ENCODE data around the gene BAZ2A.
"Not testable (repeated sequence)": the region's sequence is repeated elsewhere in the genome, so short reads cannot be mapped to it uniquely, and the experiment has no call there.

Gene BAZ2A

DNA sequence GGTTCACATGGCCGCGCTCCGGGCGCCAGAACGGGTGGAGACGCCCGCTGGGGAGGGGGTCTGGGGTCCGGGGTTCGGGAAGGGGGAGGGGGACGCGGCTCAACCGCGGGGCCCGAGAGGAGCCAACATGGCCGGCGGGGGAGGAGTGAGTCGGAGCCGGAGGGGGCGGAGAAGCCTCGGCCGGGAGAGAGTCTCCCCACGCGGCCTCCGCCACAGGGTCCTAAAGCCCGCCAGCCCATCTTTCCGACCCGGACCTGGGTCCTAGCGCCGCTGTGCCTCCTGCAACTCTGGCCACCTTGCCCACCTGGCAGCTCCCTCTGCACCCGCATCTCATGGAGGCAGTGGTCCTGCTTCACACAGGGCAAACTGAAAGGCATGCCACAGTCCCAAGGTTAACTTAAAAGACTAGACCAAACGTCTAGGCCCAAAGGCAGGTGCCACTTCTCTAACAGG, at the start of gene BAZ2A:
Gene BAZ2A (minus strand): TSS at position 147 of the 453 bp plus-strand sequence. CDS start 12,796 bp downstream, outside the sequence.
- peak; percentile 71 for DNase-seq (ENCODE audit: low read depth)

DNA sequence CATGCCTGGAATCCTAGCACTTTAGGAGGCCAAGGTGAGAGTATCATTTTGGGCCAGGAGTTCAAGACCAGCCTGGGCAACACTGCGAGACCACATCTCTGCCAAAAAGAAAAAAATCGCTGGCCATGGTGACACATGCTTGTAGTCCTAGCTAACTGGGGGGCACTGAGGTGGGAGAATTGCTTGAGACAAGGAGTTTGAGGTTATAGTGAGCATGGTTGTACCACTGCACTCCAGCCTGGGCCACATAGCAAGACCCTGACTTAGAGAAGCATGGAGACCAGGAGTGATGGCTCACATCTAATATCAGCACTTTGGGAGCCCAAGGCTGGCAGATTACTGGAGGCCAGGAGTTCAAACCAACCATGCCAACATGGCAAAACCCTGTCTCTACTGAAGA, 48.7 kb upstream of the BAZ2A start:
- DNase-seq (ENCODE audit: low read depth): no peak

DNA sequence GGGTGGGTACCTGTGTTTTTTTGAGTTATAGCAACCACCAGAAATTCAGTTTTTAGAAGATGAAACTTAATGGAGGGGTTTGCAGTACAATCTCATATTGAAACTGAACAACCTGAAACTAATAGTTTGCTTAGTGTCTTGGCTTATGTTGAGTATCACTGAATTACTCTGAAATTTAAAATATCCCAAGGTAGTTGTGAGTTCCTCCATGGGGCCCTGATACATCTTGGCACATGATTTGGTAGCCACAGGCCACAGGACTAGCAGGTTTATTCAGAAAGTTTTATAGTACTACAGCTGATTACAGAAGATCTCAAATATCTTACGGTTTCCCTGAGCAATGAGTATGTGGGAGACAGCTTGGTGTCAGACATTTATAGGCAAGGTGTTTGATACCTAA, 47.6 kb upstream of the BAZ2A start:
- DNase-seq (ENCODE audit: low read depth): no peak

DNA sequence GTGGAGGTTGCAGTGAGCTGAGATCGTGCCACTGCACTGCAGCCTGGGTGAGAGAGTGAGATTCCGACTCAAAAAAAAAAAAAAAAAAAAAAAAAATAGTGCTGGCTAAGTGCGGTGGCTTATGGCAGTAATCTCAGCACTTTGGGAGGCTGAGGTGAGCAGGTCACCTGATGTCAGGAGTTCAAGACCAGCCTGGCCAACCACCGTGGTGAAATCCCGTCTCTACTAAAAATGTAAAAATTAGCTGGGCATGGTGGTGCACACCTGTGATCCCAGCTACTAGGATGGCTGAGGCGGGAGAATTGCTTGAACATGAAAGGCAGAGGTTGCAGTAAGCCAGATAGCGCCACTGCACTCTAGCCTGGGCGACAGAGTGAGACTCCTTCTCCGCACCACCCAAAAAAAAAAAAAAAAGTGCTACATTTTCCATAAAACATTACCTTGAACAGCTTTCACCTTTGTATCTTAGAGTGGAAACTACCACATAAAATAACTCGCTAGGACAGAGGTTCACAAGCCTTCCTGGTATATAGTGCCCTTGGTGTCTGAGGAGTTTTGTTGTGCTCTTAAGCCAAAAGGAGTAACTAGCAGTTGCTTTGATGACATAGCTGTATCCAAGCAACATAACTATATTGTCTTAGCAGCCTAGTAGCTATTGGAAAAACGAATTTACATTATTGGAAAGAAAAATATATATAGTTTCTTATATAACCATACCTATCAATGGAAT, 46.9 kb upstream of the BAZ2A start:
- DNase-seq (ENCODE audit: low read depth): no peak

DNA sequence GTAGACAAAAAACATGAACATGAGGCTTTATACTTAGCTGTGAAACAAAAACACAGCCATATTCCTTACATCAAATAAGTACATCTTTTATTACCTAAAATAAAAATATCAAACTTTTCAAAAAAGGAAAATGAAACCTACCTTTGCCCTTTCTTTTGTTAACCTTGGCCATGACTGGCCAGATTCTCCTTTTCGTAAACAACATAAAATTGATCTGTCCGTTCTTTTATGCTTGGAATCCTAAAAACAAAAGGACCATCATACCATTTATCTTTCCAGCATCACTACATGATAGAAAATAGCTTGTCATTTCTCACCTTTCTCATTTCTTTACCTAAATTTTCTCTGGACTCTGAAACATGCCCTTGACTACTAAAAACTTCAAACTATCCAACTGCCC, 41.5 kb upstream of the BAZ2A start:
- DNase-seq (ENCODE audit: low read depth): no peak

DNA sequence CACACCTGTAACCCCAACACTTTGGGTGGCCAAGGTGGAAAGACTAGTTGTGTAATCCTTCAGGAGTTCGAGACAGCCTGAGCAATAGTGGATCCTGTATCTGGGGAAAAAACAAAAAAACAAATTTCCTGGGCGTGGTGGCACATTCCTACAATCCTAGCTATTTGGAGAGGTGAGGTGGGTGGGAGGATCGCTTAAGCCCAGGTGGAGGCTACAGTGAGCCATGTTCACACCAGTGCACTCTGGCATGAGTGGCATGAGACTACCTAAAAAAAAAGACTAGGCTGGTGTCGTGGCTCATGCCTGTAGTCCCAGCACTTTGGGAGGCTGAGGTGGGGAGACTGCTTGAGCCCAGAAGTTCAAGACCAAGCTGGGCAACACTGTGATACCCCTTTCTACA, 40.7 kb upstream of the BAZ2A start:
- no peak for DNase-seq (ENCODE audit: low read depth)

DNA sequence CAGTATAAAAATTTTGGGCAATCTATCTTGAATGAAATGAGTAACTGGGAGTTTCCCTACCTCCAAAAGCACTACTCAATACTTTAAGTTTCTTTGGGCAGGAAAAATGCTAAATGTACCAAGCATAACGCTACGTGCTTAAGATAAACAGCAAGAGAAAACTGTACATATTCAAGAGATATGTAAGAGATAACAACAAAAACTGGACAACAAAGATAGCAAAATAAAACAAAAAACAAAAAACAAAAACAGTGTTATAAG, 38.0 kb upstream of the BAZ2A start:
- no peak for DNase-seq (ENCODE audit: low read depth)

DNA sequence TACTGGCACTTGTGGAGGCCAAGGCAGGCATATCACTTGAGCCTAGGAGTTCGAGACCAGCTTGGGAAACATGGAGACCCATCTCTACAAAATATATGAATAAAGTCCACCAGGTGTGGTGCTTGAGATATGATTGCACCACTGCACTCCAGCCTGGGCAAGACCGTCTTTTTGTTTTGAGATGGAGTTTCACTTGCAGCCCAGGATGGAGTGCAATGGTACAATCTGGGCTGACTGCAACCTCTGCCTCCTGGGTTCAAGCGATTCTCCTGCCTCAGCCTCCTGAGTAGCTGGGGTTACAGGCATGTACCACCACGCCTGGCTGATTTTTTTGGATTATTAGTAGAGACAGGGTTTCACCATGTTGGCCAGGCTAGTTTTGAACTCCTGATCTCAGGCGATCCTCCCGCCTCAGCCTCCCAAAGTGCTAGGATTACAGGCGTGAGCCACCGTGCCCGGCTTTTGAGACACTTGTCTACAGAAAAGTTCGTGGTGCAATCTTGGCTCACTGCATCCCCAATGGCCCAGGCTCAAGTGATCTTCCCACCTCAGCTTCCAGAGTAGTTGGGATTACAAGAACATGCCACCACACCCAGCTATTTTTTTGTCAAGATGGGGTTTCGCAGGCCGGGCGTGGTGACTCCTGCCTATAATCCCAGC, 32.0 kb upstream of the BAZ2A start:
- DNase-seq (ENCODE audit: low read depth): no peak

DNA sequence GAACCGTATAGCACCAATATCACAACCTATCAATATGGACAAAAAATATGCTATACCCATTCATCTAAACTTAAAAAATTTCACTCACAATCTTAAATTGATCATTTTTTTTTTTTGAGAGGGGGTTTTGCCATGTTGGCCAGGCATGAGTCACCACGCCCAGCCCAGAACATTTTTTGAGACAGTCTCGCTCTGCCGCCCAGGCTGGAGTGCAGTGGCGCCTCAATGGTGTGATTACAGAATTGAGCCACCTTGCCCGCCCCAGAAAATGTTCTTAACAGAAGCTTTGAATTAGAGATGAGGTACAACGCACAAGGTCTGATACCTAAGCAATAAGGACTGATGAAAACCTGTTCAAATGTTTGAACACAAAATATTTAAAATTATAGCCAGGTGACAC, 31.4 kb upstream of the BAZ2A start:
- DNase-seq (ENCODE audit: low read depth): no peak

DNA sequence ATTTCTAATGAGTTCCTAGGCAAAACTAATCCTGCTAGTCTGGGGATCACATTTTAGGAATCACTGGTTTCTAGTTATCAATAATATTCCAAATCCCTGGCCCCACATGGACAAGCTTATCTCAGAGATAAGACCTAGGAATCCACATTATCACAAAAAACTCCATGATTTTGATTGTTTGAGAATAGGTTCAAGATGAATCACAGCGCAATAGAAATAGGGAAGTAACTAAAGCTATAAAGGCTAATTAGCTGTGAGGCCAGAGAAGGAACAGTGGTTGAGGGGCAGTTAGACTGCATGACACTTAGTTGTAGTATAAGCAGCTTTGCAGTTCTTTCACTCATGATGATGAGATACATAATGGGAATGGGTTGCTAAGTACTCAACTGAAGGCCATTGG, 28.8 kb upstream of the BAZ2A start:
- no peak for DNase-seq (ENCODE audit: low read depth)

DNA sequence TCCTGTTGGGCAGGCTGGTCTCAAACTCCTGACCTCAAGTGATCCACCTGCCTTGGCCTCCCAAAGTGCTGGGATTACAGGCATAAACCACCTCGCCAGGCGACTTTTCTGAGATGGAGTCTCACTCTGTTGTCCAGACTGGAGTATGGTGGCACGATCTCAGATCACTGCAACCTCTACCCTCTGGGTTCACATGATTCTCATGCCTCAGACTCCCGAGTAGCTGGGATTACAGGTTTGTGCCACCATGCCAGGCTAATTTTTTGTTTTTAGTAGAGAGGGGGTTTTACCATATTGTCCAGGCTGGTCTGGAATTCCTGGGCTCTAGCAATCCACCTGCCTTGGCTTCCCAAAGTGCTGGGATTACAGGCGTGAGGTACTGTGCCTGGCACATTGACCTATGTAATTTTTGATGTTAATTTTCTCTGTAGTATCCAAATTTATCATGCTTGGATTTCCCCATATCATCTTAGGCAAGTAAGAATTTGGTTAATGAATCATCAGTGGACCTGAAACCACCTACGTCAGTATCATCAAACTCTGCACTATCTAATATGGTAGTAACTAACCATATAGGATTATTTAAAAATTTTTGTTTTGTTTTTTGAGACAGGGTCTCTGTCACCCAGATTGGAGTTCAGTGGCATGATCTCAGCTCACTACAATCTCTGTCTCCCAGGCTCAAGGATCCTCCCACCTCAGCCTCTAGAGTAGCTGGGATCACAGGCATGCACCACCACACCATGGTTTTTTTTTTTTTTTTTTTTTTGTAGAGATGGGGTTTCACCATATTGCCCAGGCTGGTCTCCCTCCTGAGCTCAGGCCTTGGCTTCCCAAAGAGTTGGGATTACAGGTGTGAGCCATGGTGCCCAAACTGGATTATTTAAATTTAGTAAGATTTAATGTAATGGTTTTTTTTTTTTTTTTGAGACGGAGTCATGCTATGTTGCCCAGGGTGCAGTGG, 27.6 kb upstream of the BAZ2A start:
- DNase-seq (ENCODE audit: low read depth): no peak

DNA sequence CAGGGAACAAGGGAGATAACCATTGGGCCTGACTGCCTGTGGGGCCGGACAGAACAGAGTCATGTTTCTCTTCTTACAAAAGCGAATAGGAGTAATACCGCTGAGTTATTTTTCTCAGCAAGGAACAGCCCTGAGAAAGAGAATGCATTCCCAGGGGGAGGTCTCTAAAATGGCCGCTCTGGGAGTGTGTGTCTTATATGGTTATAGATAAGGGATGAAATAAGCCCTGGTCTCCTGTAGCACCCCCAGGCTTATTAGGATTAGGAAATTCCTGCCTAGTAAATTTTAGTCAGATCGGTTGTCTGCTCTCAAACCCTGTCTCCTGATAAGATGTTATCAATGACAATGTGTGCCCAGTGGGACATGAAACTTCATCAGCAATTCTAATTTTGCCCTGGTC, 23.7 kb upstream of the BAZ2A start:
- not testable (repeated sequence) for DNase-seq (ENCODE audit: low read depth)

DNA sequence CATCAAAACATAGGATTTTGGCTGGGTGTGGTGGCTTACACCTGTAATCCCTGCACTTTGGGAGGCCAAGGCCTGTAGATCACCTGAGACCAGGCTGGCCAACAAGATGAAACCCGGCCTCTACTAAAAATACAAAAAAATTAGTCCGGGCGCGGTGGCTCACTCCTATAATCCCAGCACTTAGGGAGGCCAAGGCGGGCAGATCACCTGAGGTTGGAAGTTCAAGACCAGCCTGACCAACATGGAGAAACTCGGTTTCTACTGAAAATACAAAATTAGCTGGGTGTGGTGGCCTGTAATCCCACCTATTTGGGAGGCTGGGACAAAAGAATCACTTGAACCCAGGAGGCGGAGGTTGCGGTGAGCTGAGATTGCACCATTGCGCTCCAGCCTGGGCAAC, 17.9 kb upstream of the BAZ2A start:
- DNase-seq (ENCODE audit: low read depth): not testable (repeated sequence)

DNA sequence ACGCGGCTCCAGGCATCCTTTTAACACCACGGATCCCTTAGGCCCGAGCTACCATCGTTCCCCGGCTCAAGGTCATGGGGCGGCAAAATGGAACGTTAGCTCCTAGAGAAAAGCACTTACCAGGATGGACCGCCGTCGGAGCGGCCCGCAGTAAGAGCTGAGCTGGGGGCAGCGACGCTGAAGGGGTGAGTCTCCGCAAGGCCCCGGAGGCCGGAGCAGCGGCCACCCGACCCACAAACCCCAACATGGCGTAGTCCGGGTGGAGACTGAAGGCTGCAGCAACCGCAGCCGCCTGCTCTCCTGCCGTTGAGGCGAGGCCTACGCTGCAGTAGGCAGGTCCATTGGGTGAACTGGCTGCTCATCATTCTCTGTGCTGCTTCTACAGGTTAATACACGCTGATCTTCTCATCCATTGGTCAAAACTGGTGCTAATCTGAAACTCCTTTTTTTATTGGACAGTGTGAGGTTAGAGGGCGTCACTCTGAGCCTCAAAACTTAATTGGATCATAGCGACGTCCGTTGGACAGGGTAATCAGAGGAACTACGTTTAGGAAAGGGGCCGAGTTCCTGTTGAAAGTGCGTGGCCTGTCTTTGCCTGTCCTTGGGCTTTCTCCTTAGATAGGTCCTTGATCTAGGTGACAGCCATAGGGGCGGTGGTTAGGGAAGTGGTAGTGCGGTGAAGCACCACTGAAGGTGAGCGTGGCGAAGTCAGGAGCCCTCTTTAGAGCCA, 15.8 kb upstream of the BAZ2A start, which contains the start of gene ATP5F1B:
Gene ATP5F1B (minus strand): TSS at position 268 of the 730 bp plus-strand sequence. CDS start 21 bp downstream, at position 247.
- DNase-seq (ENCODE audit: low read depth): peak; percentile 100

DNA sequence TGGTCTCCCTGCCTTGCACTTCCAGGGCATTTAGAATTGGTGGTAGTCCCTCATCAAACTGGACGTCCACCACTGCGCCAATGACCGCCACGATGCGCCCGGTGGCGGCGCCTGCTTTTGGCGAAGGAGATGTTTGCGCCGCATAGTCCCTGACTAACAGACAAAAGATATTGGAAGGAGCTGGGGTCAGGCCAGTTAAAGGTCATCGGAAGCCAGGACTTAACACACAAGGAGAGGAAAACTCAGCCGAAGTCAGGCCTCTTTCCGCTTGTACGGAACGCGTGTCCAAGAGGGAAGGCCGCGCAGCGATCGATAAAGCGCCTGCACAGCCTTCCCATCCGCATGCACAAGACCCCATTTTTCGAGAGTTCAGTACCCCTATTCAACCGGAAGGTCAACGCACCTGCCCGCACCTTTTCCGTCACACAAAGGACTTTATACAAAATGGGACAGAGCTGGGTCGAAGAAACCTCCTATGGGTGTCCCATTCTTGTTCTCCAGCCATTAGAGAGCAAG, 15.1 kb upstream of the BAZ2A start:
- no peak for DNase-seq (ENCODE audit: low read depth)

DNA sequence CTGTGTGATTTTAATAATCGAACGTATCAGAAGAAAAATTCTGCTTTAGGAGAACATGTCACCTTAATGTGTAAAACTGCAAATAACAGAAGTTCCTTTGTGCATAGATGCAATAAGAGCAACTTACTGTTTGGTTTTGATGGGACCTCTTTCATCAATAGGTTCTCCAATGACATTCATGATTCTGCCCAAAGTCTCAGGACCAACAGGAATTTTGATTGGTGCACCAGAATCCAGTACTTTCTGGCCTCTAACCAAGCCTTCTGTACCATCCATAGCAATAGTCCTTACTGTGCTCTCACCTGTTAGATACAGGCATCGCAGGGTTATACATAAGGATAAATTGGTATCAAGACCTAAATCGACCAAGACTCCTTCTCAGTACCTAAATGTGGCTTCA, 14.5 kb upstream of the BAZ2A start:
- DNase-seq (ENCODE audit: low read depth): no peak

DNA sequence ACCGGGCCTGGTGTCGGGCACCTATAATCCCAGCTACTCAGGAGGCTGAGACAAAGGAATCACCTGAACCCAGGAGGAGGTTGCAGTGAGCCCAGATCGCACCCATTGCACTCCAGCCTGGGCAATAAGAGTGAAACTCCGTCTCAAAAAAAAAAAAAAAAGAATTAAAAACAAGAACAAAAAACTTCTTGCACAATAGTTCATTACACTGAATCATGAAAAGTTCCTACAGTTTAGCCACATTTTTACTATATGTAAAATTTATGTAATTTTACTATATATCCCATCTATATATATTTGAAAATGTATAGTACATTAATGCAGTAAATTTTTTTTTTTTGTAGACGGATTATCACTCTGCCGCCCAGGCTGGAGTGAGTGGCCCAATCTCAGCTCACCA, 11.1 kb upstream of the BAZ2A start:
- no peak for DNase-seq (ENCODE audit: low read depth)

DNA sequence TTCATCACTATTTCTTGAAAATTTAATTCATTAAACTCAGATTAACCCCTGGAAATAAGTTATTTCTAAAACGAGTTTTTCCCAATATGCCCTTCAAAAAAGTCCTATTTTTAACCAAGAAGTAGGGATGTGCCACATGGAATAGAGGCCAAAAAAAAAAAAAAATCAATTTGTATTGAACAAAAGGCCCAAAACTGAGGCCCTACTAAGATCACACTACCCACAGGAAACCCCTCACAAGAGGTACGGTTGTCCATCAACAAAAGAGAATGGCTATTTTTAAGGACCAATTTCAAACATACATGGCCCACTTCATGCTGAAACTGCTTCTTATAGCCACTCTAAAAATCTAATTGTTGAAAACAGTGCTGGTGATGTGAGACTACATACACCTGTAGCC, 7.5 kb upstream of the BAZ2A start:
- no peak for DNase-seq (ENCODE audit: low read depth)

DNA sequence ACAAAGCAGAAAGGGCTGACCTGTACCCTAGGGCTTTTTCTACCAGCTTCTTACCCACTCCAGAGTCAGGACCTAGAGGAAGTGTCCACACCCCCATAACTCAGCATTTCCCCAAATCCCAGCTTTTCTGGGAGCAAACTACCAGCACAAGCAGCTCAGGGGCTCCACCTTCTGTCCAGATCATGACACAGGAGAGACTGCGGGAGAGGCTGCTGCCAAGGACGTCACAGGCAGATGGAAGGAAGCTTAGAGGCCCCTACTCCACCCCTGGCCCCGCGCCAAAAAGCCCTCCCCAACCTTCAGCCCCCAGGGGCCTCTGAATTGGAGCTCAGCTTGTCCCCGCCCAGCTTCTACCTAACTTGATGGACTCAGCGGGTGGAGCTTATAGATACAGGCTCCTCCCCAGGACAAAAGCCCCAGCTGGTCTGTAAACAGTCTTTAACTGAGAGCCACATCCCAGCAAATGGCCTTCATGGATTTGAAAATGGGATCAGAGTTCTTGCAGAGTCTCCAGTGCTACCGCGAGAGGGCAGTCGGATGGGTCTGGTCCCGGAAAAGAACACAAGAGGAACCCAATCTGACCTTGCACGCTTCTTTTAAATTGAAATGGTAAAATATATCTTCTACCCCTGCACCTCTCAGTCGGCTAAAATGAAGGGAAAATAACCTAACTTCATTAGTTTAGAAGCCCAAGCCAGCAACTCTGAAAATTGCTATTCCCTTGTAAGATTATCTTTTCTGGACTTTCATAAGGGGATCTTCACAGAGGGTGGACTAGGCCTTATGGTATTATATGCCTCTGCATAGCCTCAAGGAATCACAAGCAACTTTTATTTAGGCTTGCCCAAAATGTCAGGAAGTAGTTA, 6.8 kb upstream of the BAZ2A start:
- peak; percentile 100 for DNase-seq (ENCODE audit: low read depth)

DNA sequence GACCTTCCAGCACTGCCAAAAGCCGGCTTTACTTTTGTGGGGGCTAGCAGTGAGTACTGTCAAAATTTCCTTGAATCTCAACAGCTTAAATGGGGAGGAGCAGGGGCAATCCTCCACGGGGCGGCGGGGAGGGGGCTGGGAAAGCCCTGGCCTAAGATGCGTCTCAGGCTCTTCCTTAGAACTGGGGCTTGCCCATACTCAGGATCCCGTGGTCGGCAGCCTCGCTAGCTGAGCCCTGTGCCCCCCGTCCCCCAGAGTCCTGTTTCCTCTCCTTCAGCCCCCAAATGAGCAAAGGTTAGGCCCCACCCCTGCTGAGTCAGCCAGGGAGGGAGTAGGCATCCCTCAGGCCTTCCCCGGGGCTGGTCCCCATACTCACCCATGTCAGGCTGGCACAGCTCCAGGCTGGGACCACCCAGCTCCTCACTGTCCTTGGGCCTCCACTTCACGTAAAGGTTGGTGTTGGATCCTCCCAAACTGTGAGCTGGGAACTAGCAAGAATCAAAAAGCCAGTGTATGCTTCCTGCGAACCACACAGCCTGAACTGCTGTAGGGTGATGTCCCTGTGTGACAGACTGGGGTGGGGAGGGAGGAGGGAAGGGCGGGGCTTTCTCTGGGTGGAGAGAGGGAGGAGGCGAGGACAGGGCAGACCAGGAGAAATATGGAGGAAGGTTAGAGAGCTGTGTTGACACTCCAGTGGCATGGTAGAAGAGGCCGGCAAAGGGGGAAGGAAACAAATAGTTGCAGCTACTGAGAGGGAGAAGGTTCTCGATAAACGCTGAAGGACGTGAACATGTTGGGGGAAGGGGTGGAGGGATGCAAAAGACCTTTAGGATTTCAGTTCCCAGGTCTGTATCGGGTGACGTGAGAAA, 5.9 kb upstream of the BAZ2A start:
- peak; percentile 80 for DNase-seq (ENCODE audit: low read depth)
